Smooth muscle cell of bladder (primary cell): Measurements from ENCODE around the gene GTF2IRD1. TPM values are rescaled to one million over a fixed set of nuclear protein-coding genes. Genes with fewer than 3 reads are reported as not detected.

Experiments
- total RNA-seq: library from RNA; depleted of rRNA; stranded (reverse); fragments of >200 nt; gene quantifications from 2 replicates; pipeline ENCODE4 v1.2.3, GENCODE V29; 2014

Gene GTF2IRD1, protein sequence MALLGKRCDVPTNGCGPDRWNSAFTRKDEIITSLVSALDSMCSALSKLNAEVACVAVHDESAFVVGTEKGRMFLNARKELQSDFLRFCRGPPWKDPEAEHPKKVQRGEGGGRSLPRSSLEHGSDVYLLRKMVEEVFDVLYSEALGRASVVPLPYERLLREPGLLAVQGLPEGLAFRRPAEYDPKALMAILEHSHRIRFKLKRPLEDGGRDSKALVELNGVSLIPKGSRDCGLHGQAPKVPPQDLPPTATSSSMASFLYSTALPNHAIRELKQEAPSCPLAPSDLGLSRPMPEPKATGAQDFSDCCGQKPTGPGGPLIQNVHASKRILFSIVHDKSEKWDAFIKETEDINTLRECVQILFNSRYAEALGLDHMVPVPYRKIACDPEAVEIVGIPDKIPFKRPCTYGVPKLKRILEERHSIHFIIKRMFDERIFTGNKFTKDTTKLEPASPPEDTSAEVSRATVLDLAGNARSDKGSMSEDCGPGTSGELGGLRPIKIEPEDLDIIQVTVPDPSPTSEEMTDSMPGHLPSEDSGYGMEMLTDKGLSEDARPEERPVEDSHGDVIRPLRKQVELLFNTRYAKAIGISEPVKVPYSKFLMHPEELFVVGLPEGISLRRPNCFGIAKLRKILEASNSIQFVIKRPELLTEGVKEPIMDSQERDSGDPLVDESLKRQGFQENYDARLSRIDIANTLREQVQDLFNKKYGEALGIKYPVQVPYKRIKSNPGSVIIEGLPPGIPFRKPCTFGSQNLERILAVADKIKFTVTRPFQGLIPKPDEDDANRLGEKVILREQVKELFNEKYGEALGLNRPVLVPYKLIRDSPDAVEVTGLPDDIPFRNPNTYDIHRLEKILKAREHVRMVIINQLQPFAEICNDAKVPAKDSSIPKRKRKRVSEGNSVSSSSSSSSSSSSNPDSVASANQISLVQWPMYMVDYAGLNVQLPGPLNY
- total RNA-seq, result 8.5 and 9.9 TPM in 2 replicates

DNA sequence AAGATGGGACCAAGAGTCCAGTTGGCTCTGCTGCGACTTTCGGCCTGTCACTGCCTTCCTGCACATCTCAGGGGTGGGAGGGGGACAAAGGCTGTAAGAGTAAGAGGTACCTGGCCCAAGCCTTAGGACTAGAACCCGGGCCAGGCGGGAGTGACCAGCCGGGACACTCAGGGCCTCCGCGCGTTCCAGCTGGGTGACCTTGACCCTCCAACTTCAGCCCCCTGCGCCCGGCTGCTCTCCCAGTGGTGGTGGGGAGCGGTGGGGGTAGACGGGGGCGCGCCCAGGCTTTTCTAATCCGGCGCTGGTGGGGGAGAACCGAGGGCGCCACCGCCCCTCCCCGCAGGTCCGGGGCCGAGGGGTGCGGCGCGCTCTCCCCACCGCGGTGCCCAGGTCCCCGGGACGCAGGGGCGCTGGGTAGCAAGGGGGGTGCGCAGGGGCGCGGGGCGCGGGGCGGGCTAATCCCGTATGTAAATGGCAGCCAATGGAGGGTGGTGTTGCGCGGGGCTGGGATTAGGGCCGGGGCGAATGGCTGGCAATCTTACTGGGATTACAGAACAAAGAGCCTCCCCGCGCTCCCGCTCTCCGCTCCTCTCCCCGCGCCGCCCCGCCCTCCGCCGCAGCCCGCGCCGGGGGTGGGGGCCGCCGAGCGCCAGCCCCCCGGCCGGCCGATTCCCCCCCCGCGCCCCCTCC lies at the start of gene GTF2IRD1:
GTF2IRD1 (plus strand) TSS at position 585 of the 690 bp plus-strand sequence. CDS start 54,175 bp downstream, outside the sequence.

Other genes with a start within 250 kb of the GTF2IRD1 start
- gene LAT2, start 243.9 kb upstream of the GTF2IRD1 start, total RNA-seq, result 0.14 and 0.55 TPM in 2 replicates
- gene RFC2, start 199.5 kb upstream of the GTF2IRD1 start, total RNA-seq, result 8.8 and 9.5 TPM in 2 replicates
- gene CLIP2, start 164.5 kb upstream of the GTF2IRD1 start, total RNA-seq, result 41.8 and 51.7 TPM in 2 replicates
- gene GTF2I, start 203.8 kb downstream of the GTF2IRD1 start, total RNA-seq, result 84.4 and 84.8 TPM in 2 replicates